CD4-positive, alpha-beta T cell treated with Interleukin-17A for 4 hours (primary cell): ENCODE data around the gene RPTOR.

ENCODE experiments used
- DNase-seq: peaks from one replicate; pipeline ENCODE4 v3.0.0-alpha.2; 2020; ENCODE audit warnings: mixed read lengths

RPTOR gene

DNA sequence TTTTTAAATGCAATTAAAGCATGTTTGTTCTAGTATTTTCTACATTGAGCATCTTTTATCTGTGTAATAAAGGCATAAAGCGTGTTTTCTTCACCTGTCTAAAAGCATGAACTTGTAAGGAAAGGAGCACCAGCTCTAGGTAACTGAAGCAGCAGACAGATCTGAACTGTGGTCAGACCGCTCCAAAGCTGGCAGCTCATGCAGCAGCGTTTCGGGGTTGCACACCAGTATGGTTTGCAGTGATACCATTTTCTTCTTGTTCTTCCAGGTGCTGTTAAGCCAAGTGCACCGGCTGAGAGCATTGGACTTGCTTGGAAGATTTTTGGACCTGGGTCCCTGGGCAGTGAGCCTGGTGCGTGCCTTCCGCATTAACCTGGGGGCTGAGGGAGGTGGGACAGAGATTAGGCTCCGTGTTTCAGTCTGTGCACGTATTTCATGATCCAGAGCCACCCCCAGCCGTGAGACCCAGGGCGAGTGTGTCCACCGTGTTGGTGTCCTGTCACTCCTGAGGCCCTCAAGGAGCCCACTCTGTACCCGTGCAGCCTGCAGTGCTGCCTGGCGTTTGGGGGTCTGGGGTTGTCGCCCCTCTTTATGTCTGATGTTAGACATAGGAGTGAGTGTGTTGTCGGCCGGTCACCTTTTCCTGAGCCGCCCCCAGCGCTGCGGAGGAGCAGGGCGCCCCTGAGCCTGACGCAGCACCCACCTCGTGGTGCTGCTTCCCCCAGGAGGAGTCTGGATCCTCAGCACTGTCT, 310.7 kb downstream of the RPTOR start:
- no peak for DNase-seq

DNA sequence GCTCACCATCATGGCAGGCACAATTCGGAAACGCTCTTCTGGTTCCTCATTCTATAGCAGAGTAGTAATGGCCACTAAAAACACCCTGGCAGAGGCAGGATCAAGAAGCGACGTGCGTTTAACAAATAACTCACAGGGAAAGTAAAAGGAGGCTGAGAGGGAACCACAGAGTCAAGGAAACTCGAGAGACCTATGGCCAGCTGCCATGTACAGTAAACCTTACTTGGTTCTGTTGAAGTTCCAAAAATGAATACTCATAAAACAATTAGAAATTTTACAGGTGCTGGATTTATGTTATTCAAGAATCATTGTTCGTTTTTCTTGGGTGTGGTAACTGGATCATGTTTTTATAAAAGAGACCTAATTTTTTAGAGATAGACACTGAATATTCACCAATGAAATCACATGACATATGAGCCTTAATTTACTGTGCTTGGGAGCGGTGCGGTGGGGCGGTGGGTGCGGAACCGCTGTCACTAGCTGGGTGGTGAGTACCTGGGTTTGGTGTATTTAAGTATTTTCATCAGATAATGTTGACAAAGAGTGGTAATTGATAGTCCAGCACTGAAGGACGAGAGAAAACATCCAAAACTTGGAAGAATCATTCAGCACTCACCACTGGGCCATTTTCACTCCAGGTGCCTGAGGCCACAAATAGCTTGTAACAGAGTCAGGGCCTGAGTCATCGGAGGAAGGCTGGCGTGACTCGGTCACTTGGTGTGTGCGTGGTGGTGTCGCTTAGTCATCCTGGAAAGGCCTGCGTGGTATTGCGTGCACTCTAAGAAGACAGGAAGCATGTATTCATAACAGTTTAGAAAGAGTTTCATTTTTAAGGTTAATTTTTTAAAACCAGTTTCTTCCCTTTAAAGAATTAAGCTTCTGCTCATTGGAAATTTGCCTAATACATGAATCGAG, 311.6 kb downstream of the RPTOR start:
- DNase-seq = peak; percentile 84

DNA sequence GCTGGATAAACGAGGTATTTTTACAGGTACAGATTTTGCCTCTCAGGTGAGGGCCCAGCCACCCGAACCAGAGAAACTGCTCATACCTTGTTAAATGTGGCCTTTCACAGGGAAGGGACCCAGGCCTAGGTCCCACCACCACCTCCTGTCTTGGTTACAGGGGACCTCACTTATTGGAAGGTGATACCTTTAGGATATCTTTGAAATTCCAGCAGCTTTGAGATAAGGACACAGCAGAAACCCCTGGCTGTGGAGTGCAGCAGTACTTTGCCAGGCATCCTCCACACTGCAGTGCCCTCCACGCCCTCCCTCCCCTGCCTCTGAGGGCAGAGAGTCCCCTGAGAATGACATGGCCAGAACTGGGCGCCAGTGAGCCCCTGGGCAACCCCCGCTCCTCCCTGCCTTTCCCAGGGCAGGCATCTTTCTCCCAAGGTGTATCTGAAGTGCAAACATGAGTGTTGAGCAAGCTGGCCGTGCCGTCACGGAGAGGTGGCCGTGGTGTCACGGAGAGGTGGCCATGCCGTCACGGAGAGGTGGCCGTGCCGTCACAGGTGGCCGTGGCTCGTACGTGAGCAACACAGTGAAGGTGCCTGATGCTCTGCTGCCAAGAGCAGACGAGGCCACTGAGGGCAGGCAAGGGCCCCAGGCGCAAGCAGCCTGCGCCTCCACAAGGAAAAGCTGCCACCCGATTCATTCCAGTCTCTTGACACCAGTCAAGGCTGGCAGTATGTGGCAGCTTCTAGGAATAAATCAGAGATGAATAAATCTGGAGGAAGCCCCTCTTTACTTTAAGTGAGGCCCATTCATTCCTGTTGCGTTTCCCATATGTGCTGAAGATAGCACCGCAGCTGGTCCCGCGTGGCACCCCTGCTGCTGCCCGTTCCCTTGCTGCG, 312.5 kb downstream of the RPTOR start:
- DNase-seq = peak; percentile 31

DNA sequence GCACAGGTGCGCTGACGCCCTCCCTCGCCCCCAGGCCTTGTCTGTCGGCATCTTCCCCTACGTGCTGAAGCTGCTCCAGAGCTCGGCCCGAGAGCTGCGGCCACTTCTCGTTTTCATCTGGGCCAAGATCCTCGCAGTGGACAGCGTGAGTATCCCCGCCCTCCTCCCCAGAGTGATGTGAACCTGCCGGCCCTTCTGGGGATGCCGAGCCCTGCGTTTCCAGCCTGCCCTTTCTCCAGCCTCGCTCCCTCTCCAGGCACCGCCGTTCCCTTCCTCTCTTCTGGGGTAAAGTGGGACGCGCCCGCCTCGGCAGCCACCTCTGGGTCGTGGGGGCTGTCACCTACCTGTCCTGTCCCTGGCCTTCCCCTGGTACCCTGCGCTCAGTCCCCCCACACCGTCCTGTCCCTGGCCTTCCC, 313.1 kb downstream of the RPTOR start:
- no peak for DNase-seq

DNA sequence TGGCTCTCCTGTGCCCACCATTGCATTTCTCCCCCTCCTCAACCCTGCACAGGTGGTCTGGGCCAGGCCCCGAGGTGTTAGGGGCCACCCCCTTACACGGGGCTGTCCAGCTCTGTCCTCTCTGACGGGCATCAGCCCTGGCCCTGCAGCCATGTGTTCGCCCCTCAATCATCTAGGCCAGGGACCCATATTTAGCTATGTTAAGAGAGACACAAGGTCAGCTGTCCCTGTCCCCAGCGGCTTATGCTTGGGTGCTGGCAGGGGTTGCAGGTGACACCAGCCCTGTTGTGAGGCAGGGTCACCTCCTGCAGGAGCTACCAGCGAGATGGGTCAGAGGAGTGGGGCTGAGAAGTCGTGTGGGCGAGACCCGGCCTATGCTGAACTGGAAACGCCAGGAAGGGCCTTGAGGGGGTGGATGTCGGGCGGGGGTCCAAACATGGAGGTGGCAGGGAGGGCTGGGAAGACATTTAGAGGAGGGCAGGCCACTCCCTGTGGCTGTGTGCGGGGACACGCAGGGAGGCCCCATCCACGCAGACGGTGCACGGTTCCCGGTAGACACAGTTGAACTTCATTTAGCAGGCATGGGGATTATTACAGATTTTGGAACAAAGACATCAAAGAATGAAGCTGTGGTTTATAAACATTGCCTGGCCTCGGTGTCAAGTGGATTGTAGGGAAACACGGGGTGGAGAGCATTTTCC, 313.8 kb downstream of the RPTOR start:
- no peak for DNase-seq

DNA sequence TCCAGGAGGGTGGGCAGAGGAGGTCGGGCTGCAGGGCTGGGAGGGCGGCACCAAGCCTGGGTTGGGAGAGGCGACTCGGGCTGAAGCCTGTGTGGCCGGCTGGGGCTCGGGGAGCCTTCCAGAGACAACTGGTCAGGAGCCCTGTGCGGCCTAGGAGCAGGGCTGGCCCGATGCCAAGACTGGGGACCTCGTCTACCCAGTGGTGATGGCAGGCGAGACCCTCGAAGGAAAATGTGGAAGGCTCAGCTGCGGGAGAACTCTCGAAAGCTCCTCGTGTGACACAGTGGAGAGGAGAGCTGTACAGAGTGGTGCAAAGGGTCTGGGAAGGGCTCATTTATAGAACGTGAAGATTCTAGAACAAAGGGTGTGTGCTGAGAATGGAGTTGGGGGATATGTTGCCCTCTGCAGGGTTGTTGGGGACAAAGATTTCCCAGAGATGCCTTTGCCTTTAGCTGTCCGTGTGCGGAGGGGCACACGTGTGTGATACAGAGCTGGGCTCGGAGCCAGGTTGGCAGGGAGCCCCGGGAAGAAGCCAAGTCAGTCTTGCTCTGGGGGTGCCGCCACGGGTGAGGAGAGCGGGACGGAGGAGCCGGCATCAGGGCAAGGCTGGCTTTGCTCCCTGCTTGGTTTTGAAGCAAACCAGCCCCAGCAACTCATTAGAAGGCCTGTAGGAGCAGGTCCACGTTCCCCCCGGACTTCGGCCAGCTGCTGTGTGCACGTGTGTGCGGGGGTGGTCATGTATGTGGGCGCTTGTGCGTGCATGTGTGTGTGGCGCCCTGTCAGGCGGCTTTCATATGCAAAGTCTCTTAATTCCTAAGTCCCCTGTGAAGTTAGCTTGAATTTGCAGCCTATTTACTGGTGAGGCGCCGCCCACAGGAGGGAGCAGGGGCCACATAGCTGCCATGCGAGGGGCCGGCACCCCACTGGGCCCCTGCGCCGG, 314.6 kb downstream of the RPTOR start:
- DNase-seq = no peak

DNA sequence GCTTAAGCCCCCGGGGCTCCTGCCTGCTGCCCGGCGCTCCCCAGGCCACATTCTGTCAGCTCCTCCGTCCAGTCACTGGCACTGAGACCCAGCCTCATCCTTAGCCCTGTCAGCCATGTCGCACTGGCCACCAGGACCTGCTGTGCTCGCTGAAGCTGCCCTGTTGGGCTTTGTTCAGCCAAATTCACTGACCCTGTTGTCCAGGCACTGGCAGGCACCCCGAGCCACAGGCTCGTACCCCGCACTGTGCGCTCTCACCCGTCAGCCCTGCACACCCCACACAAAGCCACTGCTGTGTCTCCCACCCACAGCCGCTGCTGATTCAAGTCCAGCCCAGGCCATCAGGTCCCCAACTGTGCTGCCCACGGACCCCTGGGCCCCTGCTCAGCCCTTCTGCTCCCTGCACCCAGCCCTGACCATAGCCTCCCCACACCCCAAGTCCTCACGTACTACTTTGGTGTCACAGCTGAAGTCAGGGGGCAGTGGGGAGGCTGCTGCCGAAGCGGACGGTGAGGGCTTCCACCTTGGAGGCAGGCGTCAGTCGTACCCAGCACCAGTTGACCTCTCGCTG, 315.5 kb downstream of the RPTOR start:
- DNase-seq = no peak

DNA sequence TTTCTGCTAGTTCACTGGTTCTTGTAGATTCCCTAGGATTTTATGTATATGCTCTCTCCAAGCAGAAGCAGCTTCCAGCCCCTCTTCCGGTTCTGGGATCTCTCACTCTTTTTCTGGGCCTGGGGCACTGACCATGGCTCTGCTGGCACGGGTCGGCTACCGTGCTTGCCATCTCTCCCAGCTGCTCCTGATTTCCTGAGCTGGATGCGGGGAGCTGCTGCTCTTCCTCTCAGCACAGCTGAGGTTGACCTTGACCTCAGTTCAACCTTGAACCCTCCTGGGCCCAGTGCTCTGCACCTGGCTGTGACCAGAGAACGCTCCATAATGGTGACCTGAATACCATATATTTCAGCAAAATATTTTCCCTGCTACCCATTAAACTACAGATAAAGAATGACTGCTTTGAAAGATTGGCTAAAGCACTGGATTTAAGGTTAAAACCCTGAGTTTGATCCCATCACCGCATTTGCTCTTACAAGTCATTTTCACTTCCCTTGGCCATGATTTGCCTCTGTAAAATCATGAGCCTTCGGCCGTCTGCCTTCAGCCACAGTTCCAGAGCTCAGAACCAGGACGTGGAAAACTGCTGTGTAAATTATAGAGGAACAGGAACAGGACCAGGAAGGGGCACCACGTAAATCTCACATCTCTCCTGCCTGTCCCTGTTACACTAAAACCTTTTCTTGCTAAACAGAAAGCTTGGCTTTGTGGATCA, 316.2 kb downstream of the RPTOR start:
- no peak for DNase-seq

DNA sequence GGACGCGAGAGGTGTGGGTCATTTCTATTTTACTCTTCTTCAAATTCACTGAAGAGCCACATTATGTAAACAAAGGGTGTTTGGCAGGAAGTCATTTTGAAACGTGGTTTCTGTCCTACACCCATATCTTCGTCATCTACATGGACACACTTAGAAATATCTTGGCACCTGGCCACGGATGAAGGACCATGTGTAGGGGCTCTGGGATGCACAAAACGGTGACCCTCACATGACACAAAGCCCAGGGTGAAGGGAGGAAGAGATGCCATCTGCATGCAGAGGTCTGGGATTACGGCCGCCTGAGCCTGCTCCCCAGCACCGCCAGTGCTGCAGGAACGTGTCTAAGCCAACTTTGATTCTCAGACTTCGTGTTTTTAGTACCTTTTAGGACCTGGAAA, 316.8 kb downstream of the RPTOR start:
- DNase-seq = no peak

DNA sequence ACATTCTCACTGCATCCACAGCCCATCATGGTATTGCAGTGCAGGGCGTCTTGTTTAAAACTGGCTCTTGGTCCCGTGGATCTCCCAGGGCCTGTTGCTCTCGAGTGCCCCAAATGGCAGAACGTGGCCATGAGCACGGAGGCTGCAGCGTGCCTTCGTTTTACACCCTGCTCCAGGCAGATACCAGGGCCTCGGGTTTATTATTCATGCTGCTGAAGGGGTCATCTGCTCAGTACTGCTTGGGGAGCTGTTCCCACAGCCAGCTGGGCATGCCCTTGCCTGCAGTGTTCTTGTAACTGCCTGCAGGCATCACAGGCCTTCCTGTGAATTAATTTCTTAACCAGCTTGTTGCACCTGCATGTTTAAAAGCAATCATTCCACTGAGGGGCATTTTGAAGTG, 317.3 kb downstream of the RPTOR start:
- DNase-seq = peak; percentile 74

DNA sequence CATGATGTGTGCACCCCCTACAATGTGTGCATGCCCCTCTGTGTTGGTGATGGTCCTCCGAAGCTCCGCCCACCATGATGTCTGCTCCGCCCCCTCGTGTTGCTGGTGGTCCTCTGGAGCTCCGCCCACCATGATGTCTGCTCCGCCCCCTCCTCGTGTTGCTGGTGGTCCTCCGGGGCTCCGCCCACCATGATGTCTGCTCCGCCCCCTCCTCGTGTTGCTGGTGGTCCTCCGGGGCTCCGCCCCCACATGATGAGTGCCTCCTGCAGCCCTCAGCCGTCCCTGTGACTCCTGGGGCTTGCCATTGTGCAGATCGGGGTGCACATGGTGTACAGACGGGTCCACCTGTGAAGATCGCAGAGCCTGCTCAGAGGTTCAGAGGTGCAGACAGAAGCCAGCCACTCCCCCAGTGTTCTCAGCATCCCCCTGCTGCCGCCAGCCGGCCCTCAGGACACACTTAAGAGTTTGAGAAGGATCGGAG, 317.9 kb downstream of the RPTOR start:
- DNase-seq = no peak

DNA sequence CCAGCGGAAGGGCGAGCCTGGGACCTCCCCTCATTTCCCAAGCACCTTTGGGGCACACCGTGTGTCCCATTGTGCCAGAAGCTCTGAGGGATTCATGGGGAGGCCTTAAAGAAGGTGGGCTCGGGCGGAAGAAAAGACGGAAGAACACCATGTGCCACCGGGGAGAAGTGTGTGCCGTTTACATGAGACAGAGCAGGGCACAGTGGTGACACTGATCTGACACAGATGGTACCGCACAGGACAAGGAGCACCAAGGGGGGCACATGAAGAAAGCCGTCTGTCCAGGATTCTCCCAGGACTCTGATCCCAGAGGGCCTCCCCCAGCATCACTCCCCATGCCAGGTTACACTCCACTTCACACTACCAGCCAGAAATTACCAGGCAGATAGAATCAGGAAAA, 318.3 kb downstream of the RPTOR start:
- no peak for DNase-seq

DNA sequence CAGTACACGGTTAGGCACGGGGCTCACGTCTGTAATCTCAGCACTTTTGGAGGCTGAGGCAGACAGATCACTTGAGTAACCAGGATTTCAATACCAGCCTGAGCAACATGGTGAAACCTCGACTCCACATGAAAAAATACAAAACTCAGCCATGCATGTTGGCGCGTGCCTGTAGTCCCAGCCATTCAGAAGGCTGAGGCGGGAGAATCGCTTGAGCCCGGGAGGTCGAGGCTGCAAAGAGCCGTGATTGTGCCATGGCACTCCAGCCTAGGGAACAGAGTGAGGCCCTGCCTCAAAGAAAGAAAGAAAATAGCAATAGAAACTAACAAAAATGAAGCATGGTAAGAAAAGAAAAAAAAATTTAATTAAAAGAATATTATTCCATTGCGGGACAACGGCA, 319.0 kb downstream of the RPTOR start:
- DNase-seq = no peak

DNA sequence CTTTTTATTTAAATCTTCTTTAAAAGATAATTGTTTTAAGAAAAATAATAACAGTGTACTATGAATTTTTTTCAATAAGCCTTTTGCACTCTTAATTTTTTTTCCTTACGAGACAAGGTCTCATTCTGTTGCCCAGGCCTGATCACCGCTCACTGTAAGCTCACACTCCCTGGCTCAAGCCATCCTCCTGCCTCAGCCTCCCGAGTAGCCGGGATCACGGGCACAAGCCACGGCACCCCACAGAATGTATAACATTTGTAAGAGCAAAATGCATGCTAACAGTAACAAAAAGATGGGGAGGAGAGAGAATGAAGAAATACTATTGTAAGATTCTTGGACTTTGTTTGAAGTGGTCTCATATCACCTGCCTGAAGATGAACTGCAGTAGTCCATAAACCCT, 320.1 kb downstream of the RPTOR start:
- no peak for DNase-seq

DNA sequence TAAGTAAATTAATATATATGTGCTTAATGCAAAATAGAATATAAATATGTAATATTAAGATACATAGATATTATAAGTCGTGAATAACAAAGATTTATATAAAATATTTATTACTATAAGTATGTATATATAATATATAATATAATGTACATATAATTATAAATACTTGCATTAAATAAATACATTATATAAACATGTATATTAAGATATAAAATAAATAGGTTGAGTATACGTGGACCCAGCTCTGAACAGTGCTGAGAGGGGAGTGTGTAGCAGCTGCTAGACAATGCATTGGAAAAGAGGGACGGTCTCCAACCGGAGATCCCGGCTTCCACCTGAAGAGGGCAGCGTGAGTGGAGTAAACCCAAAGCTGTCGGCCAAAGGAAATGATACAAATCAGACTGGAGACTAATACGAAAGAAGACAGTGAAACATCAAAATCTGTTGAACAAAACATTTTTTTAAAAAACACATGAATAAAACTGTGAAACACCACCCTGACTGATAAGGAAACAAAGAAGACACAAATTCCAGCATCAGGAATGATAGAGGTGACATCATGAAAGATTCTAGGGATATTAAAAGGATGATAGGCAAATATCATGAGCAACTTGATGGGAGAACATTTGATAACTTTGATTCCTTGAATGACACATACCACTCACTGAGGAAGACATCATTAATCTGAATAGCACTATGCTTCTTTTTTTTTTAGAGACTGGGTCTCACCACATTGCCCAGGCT, 321.6 kb downstream of the RPTOR start:
- peak; percentile 78 for DNase-seq

DNA sequence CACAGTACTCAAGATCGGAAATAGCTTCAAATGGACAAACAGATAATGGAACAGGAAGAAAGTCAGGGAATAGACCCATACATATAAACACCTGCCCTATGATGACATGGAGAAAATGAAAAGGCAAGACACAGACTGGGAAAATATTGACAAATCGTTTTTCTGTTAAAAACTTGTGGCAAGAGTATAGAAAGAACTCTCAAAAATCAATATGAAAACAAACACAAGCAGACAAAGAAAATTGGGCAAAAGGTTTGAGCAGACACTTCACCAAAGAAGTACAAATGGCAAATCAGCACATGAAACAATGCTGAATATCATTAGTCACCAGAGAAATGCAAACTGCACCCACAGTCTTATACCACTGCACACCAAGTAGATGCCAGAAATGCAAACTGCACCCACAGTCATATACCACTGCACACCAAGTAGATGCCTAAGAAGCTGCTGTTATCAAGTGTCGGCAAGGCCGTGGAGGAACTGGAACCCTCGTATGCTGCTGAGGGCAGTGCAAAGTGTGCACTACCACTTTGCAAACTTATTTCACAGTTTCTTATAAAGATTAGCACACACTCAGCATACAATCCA, 323.5 kb downstream of the RPTOR start:
- DNase-seq = no peak

DNA sequence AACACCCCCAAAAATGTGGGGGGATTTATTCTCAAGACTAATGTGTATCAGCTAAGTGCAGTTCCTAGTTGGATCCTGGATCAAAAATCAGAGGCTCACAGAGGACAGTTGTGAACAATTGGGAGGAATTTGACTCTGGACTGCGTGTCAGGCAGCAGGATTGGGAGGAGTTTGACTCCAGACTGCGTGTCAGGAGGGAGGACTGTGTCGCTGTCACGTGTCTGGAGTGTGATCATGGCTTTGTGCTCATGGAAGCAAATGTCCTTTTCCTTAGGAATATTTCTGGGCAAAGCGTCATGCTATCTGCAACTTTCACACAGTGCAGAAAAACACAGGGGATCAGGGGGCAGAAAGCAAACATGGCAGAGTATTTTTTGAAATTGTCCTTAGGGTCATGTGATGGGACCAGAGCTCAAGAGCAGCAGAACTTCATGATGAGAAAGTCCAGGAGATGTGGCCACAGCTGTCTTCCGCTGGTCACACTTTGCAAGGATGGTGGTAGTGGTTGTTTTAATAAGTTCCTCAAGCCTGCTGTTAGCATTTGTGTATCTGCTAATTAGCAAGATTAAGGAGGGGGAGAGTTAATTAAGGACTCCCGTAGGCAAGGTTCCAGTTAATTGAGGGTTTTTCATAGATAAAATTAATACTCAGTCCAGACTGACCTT, 325.0 kb downstream of the RPTOR start:
- no peak for DNase-seq

DNA sequence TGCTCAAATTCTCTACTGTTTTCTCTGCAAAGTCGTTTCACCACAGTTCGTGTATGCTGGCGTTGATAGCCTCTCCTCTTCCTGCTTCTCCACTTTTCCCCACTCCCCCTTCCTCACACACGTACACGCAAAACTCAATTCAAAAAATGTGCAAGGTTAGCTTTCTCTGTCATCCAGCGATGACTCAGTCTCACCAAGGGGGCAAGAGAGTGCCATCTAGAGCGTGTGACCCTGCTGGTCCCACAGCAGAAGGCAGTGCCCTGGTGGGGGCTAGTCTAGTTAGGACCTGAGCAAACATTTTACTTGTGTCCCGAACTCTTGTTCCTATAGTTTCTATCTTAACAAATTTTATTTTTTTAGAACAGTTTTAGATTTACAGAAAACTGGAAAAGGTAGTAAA, 325.8 kb downstream of the RPTOR start:
- peak; percentile 55 for DNase-seq
